OCI-LY3 (cell line): ENCODE measurements around the gene RASA1.

ENCODE experiments used
- H2AFZ ChIP-seq: fragments of 200-600, 300-600 bp; shearing (Covaris generic); 2 replicates; pipeline ENCODE4 v1.6.0; 2014; ENCODE audit warnings: antibody characterized with exemption, low read depth, low read length
- H3K27ac ChIP-seq: fragments of 200-600, 300-600 bp; sonication (generic); 2 replicates; pipeline ENCODE4 v1.5.1; 2014; ENCODE audit warnings: mild to moderate bottlenecking, low read length, moderate library complexity, mixed read lengths
- H3K27me3 ChIP-seq: fragments of 200-600, 300-600 bp; sonication (generic); 2 replicates; pipeline ENCODE4 v1.6.1; 2014; ENCODE audit warnings: low read depth, low read length, mixed read lengths
- H3K36me3 ChIP-seq: fragments of 200-600, 300-600 bp; sonication (generic); replicated peaks from 2 replicates; pipeline ENCODE3; 2014; ENCODE audit warnings: low read depth, low read length, mixed read lengths
- H3K4me1 ChIP-seq: fragments of 300-600, 200-600 bp; sonication (generic); 2 replicates; pipeline ENCODE4 v1.6.1; 2014; ENCODE audit warnings: low read length, mixed read lengths
- H3K4me2 ChIP-seq: fragments of 200-600, 300-600 bp; sonication (generic); 2 replicates; pipeline ENCODE4 v1.6.1; 2014; ENCODE audit warnings: low read length, mixed read lengths
- H3K4me3 ChIP-seq: fragments of 300-600, 200-600 bp; sonication (generic); 2 replicates; pipeline ENCODE4 v1.5.1; 2014; ENCODE audit warnings: antibody characterized with exemption, mild to moderate bottlenecking, low read length, moderate library complexity
- H3K79me2 ChIP-seq: fragments of 300-600, 200-600 bp; shearing (Covaris generic); 2 replicates; pipeline ENCODE4 v1.6.1; 2014; ENCODE audit warnings: mild to moderate bottlenecking, low read length, mixed read lengths
- H3K9ac ChIP-seq: fragments of 300-600, 200-600 bp; shearing (Covaris generic); 2 replicates; pipeline ENCODE4 v1.6.0; 2014; ENCODE audit warnings: mild to moderate bottlenecking, low read length, moderate library complexity
- H3K9me3 ChIP-seq: fragments of 200-600, 300-600 bp; shearing (Covaris generic); 2 replicates; pipeline ENCODE4 v1.6.1; 2014; ENCODE audit warnings: low read length, mixed read lengths; ENCODE audit not compliant: insufficient read depth
- H4K20me1 ChIP-seq: fragments of 200-600, 300-600 bp; sonication (generic); 2 replicates; pipeline ENCODE4 v1.6.1; 2016; ENCODE audit warnings: low read length, mixed read lengths; ENCODE audit not compliant: insufficient read depth
- CTCF ChIP-seq: fragments of 200-600, 300-600 bp; sonication (generic); IDR thresholded peaks from 2 replicates; pipeline ENCODE4 v1.5.1; 2014; ENCODE audit warnings: antibody characterized with exemption, low read length, low read depth
- EZH2phosphoT487 ChIP-seq: fragments of 200-600 bp; shearing (Covaris generic); IDR thresholded peaks from 2 replicates; pipeline ENCODE4 v1.6.1; 2018; ENCODE audit warnings: antibody characterized with exemption, mixed run types, low read depth

RASA1 gene

GRCh38 chr5:87430863-87431457, 163.3 kb downstream of the RASA1 start:
- Histone ChIP-seq H3K4me3 (no peak overlapping the region), H2AFZ (no peak overlapping the region), H3K9me3 (no peaks in the 10 kb centered on the region), H3K36me3 (no peaks in the 10 kb centered on the region), H3K4me2 (no peak overlapping the region), H4K20me1 (no peaks in the 10 kb centered on the region), H3K27ac (no peak overlapping the region), H3K79me2 (no peaks in the 10 kb centered on the region), H3K9ac (no peak overlapping the region), H3K27me3 (no peaks in the 10 kb centered on the region), H3K4me1 (no peaks in the 10 kb centered on the region)
- TF ChIP-seq EZH2phosphoT487 (no peak), CTCF (no peak)

GRCh38 chr5:87432460-87432859, 164.8 kb downstream of the RASA1 start:
- H3K9ac ChIP-seq: no peak overlapping the region
- no peak for TF ChIP-seq EZH2phosphoT487
- no peak for TF ChIP-seq CTCF

GRCh38 chr5:87433945-87434344, 166.3 kb downstream of the RASA1 start:
- H4K20me1 ChIP-seq: no peaks in the 10 kb centered on the region
- H3K9ac ChIP-seq: no peak overlapping the region
- no peak overlapping the region for H2AFZ ChIP-seq
- no peaks in the 10 kb centered on the region for H3K4me1 ChIP-seq
- TF ChIP-seq EZH2phosphoT487 (no peak), CTCF (no peak)
- no peak overlapping the region for H3K4me2 ChIP-seq
- H3K4me3 ChIP-seq: no peak overlapping the region
- no peaks in the 10 kb centered on the region for H3K9me3 ChIP-seq
- H3K36me3 ChIP-seq: no peaks in the 10 kb centered on the region
- H3K79me2 ChIP-seq: no peaks in the 10 kb centered on the region
- no peaks in the 10 kb centered on the region for H3K27me3 ChIP-seq
- H3K27ac ChIP-seq: no peak overlapping the region

More at GRCh38 chr5:87432460-87432859, 164.8 kb downstream of the RASA1 start:
- no peak overlapping the region for H3K4me3 ChIP-seq
- H3K79me2 ChIP-seq: no peaks in the 10 kb centered on the region
- H2AFZ ChIP-seq: no peak overlapping the region
- no peaks in the 10 kb centered on the region for H3K27me3 ChIP-seq
- no peaks in the 10 kb centered on the region for H3K9me3 ChIP-seq
- H3K36me3 ChIP-seq: no peaks in the 10 kb centered on the region
- H3K4me2 ChIP-seq: no peak overlapping the region
- no peaks in the 10 kb centered on the region for H4K20me1 ChIP-seq
- H3K27ac ChIP-seq: no peak overlapping the region
- H3K4me1 ChIP-seq: no peaks in the 10 kb centered on the region

- H4K20me1 ChIP-seq: no peaks in the 10 kb centered on the region
- H2AFZ ChIP-seq: no peak overlapping the region
- H3K9me3 ChIP-seq: no peaks in the 10 kb centered on the region
- no peak for TF ChIP-seq EZH2phosphoT487
- TF ChIP-seq CTCF: no peak
- no peaks in the 10 kb centered on the region for H3K4me1 ChIP-seq
- no peak overlapping the region for H3K4me2 ChIP-seq
- H3K4me3 ChIP-seq: no peak overlapping the region
- no peaks in the 10 kb centered on the region for H3K79me2 ChIP-seq
- no peak overlapping the region for H3K27ac ChIP-seq
- H3K27me3 ChIP-seq: no peaks in the 10 kb centered on the region
- no peaks in the 10 kb centered on the region for H3K36me3 ChIP-seq
- H3K9ac ChIP-seq: no peak overlapping the region
Measured at GRCh38 chr5:87434461-87434860, 166.8 kb downstream of the RASA1 start.
